Measurements from ENCODE around the gene GPR152.
"Not testable (repeated sequence)": the region's sequence is repeated elsewhere in the genome, so short reads cannot be mapped to it uniquely, and the experiment has no call there.

GPR152 gene

DNA sequence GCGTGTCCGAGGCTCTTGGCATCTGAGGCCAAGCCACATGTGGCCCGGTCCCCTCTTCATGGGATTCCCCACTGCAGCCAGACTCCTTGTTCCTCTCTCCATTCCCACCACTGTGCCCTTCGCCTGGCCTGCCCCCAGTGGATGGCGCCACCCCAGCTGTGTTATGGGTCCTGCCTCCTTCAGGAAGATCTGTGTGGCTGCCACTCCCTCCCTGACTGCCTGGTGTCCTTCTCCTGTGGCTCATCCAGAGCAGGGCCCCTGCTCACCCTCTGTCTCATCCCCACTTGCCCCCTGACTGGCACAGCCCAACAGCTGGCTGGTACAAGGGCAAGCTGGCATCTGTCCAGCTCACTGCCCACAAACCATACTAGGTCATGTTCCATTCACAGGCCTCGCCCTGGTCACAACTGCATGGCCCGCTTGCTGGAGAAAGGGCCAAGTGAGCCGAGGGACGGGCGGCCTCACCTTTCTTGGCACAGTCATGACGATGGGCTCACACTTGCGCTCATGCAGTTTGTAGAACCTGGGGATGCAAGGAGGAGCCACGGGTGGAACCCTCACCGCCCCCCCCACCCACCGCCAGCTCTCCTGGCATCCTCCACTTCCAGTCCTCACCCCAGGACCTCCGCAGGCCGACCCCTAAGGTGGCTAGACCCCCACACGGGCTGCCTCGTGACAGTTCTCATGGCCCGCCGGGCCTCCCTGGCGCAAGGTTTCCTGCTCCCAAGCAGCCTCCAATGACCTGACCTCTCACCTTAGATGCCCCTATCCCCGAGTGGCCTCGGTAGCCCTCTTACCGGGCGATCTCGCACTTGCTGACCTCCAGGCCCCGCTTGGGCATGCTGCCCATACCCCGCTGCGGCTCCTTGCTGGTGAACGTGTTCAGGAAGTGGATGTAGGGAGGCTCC is 13.0 kb downstream of the GPR152 start:
- no peak for DNase-seq (ENCODE audit: low spot score)

DNA sequence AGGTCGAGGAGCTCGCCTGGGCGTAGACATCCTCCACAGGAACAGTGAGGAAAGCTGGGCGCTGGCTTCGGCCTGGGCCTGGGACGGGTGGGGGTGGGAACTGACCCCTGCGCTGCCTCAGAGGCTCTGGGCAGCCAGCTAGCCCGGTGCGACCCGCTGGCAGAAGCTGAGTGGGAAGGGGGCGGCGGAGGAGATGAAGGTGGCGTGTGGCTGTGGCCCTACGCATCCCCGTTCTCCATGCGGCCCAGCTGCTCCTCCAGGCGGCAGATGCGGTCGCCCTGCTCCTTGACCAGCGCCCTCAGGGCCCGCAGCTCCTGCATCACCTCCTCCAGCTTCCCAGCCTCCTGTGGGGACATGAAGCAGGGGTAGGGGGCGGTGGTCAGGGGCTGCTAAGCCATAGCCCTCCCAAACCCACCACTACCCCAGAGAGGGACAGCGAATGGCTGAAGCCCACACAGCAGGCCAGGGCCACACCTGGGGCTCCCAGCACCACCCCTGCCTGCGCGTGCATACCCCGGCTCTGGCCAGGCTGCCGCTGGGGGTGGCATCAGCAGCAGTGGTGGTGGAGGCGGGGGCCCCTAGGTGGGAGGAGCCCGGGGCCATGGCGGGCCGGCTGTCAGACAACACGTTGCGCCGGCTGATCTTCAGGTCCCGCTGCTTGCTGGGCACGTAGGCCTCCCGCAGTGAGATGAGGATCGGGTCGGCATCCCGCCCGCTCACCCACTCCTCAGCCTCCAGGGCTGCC is 14.2 kb downstream of the GPR152 start:
- peak; percentile 74 for DNase-seq (ENCODE audit: low spot score)

DNA sequence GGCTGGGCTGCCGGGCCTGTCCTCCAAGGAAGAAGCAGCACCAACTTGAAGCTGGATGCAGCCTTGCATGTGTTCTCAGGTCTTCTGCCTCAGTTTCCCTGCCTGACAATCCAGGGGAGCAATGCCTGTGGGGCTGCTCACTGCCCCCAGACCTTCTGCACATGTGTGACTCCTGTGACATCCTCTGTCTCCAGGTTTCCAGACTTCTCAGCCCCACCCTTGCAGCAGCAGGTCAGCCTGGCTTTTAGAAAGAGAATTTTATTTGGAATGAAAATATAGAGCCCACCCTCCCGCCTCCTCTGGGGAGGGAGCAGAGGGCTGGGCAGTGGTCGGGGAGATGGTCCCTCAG is 14.7 kb downstream of the GPR152 start:
- no peak for DNase-seq (ENCODE audit: low spot score)

DNA sequence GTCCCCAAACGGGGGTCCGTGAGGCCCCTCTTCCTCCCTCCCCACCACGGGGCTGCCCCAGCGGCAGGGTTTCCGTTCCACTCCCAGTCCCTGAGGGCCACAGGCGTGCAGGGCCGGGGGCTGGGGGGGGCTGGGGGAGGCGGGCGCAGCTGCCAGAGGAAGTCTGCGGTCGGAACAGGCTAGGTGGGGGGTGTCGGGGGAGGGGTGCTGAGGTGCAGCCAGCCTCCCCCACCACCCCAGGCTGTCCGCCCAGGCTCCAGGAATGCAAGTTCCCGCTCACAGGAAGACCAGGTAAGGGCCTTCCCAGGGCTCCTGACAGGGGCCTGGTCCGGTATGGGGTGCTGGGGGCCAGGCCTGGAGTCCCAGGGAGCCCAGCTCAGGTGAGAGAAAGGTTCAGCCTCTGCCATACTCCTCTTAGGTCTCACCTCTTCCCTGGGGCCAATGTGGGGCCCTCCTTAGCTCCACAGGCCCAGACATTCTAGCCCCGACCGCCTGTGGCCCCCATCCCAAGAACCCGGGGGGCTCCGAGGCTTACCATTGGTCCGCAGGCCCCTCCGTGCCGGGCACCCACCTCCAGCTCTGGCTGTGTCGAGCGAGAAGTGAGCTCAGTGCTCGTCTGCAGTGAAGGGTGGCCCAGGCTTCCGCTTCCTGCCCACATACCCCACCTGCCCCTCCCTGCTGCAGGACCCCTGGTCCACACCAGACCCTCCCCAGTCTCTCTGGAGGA is 15.3 kb downstream of the GPR152 start, which contains the start of gene PTPRCAP:
Gene PTPRCAP, minus strand, starts transcription at position 601 of the 727 bp plus-strand sequence. Its CDS starts 63 bp downstream, at position 538.
- DNase-seq (ENCODE audit: low spot score): peak; percentile 87

DNA sequence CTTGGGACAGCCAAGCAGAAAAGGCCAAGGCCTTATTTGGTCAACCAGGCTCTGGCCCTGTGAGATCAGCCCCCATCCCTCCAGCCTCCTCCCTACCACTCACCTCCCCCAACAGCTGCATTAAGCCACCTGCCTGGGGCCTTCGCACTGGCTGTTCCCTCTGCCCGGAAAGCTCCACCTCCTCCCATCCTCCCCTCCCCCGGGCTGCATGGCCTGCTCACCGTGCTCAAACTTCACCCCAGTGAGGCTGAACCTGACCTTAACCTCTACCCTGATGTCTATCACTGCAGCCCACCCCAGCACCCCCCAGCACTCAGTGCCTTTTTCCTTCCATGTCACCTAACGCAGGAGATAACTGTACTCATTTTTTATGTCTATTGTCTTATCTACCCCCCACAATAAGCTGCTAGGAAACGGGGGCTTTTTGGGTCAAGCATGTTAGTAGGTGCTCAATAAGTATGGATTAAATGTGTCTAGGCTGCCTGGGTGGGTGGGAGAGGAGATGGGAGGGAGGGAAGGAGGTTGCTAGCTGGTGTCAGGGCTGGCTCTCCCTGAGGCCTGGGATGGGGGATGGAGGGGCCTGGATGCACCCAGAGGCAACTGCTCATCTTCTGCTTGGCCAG is 16.0 kb downstream of the GPR152 start:
- peak; percentile 80 for DNase-seq (ENCODE audit: low spot score)

DNA sequence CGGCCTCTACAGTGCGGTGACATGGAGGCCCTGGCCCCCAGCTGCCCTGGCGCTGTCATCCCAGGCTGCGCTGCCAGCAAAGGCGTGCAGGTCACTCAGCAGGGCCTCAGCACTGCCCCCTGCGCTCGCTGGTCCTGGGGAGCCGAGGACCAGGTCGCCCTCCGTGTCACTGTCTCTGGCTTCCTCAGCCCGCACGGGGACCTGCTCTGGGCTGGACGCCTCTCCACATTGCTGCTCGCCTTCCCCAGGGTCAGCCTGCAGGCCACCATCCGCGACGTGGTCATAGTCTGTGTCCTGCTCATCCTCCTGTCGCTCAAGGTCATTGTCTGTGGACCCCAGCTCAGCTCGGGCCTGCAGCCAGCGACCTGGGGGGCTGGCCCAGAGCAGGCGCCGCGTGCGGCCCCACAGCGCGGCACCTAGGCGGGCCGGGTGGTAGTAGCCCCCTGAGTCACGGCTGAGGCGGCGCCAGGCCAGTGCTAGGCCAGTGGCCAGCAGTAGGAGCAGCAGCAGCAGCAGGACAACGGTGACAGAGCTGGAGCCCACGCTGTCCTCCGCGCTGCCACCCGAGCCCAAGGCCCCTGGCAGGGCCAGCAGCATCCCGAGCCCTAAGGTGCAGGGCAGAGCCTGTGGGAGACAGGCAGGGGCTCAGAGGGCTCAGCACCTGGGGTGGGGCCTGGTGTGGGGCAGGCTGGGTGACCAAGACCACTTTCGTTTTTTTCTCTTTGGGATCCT is 16.6 kb downstream of the GPR152 start:
- no peak for DNase-seq (ENCODE audit: low spot score)

DNA sequence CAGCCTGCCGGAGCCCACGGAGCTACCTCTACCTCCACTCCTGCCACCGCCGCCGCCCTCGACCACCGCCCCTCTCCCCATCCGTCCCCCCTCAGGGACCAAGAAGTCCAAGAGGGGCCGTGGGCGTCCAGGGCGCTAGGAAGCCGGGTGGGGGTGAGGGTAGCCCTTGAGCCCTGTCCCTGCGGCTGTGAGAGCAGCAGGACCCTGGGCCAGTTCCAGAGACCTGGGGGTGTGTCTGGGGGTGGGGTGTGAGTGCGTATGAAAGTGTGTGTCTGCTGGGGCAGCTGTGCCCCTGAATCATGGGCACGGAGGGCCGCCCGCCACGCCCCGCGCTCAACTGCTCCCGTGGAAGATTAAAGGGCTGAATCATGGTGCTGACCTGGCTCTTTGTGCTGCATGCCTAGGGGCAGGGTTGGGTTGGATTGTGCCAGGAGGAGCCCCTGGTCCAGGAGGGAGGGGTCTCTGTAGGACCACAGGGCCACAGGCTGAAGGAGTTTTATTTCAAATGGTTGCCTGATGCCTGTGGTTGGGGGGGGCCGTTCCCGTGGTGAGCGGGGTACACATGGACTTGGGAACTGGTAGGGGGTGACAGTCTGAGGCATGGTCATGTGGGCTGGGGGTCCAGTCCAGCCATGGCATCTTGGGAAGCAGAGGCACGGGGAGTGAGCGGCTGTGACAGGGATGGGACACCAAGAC is 17.4 kb downstream of the GPR152 start:
- DNase-seq (ENCODE audit: low spot score): no peak

DNA sequence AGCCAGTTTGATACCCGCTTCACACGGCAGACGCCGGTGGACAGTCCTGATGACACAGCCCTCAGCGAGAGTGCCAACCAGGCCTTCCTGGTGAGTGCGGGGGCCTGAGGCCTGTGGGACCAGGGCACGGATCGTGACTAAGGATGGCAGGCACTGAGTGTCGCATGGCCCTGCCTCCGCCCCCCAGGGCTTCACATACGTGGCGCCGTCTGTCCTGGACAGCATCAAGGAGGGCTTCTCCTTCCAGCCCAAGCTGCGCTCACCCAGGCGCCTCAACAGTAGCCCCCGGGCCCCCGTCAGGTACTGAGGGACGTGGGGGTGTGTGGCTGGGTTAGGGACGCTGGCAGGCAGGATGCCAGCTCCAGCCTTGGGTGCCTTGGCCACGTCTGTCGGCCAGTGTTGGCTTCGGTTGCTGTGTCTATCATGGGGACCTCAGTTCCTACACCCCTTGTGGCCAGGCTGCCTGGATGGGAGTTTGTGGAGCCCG is 18.1 kb downstream of the GPR152 start:
- no peak for DNase-seq (ENCODE audit: low spot score)

DNA sequence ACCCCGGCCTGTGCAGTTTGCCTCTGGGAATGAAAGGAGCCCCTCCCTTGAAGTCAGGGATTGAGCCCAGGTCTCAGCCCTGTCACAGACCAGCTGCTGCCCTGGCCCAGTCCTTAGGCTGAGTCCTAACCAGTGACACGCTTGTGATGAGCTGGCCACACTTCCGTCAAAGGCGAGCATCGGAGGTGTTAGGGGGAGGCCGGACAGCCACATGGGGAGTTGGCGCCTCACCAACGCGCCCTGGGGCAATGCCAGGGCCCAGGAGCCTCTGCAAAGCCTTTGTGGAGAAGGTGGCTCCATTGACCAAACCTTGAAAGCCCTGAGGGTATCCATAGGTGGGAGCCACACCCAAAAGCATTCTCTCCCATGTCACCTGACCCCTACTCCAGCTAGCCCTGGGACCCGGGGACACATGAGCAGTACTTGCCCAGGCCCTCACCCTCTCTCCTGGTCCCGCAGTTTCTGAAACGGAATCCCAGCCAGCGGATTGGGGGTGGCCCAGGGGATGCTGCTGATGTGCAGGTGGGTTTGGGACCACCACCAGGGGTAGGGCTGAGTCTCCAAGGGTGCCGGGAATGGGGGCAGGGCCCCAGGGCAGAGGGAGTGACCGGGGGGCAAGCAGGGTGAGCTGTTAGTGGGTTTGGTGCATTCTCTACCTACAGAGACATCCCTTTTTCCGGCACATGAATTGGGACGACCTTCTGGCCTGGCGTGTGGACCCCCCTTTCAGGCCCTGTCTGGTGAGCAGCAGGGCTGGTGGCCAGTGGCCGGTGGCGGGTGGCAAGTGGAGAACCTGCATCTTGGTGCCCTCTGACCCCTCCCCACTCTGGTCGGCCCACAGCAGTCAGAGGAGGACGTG is 18.8 kb downstream of the GPR152 start:
- DNase-seq (ENCODE audit: low spot score): no peak

DNA sequence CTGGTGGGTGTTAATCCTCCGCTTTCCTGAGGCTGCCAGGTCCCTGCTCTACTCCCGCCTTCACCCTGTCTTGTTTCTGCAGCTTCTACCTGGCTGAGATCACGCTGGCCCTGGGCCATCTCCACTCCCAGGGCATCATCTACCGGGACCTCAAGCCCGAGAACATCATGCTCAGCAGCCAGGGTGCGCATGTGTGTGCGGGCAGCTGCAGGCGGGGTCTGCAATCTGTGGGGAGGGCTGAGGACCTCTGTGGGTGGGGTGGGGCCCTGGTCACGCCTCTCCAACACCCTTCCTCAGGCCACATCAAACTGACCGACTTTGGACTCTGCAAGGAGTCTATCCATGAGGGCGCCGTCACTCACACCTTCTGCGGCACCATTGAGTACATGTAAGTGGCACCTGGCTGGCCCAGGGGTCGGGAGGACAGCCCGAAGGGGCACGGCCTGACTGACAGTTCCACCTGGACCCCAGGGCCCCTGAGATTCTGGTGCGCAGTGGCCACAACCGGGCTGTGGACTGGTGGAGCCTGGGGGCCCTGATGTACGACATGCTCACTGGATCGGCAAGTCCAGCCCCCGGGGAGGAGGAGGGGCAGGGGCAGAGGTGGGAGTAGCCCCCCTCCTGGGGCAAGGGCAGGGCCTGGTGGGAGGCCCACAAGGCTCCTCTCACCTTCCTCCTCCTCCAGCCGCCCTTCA is 19.7 kb downstream of the GPR152 start:
- DNase-seq (ENCODE audit: low spot score): no peak

DNA sequence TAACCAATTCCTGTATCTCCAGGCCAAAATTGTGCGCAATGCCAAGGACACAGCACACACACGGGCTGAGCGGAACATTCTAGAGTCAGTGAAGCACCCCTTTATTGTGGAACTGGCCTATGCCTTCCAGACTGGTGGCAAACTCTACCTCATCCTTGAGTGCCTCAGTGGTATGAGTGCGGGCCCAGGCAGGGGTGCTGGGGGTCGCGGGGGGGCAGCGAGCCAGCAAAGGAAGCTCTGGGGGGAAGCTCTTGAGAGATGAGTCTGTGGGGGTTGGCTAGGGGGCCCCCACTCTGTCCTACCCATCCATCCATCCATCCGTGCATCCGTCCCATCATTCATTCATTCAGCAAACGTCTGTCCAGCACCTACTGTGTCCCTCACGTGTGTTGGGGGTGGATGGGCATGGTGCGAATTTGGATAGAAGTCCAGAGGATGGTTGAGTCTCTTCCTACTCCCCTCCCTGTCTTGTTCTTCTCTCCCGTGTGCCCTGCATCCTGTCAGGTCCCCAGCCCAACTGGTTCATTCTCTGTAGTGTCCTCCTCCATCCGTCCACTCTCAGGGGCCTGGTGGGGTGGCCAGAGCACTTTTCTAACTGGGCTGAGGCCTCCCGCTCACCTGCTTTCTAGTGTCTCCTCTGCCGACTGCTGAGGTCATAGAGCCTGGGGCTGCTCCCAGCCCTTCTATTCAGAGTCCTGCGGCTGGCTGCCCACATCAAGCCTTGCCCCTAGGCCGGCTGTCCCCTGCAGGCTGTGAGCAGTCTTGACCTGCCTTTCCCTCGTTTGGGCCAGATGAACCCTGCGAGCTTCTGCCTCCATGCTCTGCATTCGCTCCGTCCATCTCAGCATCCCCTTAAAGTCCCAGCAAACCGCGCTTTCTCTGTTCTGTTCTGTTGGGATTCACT is 20.9 kb downstream of the GPR152 start:
- DNase-seq (ENCODE audit: low spot score): no peak

DNA sequence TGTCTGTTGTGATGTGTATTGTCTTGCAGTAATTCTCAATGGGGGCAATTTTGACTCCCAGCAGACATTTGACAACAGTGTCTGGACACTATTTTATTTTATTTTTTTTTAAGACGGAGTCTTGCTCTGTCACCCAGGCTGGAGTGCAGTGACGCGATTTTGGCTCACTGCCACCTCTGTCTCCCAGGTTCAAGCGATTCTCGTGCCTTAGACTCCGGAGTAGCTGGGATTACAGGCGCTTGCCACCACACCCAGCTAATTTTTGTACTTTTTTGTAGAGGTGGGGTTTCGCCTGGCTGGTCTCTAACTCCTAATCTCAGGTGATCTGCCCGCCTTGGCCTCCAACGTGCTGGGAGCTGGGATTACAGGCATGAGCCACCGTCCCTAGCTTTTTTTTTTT is 22.8 kb downstream of the GPR152 start:
- DNase-seq (ENCODE audit: low spot score): no peak

DNA sequence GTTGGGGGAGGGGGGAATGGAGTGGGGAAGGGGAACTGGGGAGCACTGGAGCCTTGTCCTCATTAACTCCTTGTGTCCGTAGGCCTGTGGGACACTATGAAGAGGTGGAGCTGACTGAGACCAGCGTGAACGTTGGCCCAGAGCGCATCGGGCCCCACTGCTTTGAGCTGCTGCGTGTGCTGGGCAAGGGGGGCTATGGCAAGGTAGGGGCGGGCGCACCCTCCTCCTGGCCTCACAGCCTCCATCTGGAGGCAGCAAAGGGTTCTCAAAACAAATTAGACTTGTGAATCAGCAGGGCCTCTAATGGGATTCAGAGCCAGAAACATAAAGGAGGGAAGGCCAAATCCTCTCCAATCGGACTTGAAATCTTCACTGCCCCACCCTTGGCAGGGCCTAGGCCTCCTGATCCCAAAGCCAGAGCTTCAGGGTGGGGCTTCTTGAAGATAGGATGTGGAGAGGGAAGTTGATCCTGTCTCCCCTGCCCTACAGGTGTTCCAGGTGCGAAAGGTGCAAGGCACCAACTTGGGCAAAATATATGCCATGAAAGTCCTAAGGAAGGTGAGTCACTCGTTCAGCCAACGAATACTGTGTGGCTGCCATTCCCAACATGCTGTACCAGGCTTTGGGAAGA is 23.4 kb downstream of the GPR152 start:
- DNase-seq (ENCODE audit: low spot score): no peak

DNA sequence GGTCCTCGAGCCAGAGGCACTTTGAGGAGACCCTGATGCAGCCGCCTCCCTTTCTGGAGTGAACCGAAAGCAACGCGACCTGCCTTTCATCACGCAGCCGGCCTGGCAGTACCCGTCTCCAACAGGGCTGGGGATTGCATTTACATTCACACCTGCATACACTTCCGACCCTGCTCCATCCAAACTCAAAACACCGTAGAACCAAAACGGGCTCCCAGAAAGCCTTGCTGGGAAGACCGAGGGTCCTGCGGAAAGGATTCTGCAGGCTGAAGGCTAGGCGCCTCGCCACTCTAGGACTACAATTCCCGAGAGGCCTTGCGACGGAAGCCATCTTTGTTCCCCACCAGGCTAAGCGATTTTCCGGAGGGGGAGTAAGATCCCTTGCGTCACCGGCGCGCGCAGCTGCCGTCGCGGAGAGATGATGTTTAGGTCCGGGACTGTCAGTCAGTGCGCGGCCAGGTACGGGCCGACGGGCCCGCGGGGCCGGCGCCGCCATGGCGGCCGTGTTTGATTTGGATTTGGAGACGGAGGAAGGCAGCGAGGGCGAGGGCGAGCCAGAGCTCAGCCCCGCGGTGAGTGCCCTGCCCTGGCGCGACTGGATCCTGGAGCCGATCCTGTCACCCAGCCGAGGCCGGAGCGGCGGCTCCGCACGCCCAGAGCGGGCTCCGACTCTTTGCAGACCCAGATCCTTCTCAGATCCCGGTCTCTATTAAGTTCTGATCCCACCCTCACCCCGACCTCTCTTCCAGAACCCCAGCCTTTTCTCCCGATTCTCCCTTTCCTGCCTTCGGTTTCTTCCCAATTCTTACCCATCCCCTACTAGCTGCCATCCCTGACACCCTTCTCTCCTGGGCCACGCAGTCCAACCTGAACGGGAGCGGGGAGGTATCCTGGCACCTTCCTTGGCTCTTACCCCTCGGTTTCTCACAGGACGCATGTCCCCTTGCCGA is 24.2 kb downstream of the GPR152 start, which contains the start of gene RPS6KB2:
Gene RPS6KB2, plus strand, starts transcription at position 443 of the 950 bp plus-strand sequence. Its CDS starts 52 bp downstream, at position 495.
- peak; percentile 97 for DNase-seq (ENCODE audit: low spot score)

DNA sequence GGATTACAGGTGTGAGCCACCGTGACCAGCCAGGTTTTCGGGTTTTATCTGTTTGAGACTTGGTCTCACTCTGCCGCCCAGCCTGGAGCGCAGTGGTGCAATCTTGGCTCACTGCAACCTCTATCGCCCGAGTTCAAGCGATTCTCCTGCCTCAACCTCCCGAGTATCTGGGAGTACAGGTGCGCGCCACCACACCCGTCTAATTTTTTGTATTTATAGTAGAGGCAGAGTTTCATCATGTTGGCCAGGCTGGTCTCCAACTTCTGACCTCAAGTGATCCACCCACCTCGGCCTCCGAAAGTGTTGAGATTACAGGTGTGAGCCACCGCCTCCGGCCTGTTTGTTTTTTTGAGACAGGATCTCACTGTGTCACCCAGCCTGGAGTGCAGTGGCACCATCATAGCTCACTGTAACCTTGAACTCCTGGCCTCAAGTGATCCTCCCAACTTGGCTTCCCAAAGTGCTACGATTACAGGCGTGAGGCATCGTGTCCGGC is 25.1 kb downstream of the GPR152 start:
- not testable (repeated sequence) for DNase-seq (ENCODE audit: low spot score)

All from CD4-positive, alpha-beta T cell treated with Interleukin-6 at 100 ng/mL for 8 hours (primary cell).